T follicular helper cell (primary cell): ENCODE data around the gene FSTL4.

ENCODE experiments used
- DNase-seq: peaks from one replicate; pipeline ENCODE4 v3.0.0-alpha.2; 2020; ENCODE audit warnings: low read depth

Gene FSTL4

GRCh38 chr5:133514456-133514855 is 97.9 kb downstream of the FSTL4 start:
- DNase-seq, result no peak

GRCh38 chr5:133512896-133513295 is 99.4 kb downstream of the FSTL4 start:
- DNase-seq, result no peak

GRCh38 chr5:133511653-133512235 is 100.6 kb downstream of the FSTL4 start:
- DNase-seq, result no peak

- DNase-seq, result no peak
Measured at GRCh38 chr5:133510634-133511262, 101.6 kb downstream of the FSTL4 start.

- no peak for DNase-seq
Measured at GRCh38 chr5:133509742-133510079, 102.6 kb downstream of the FSTL4 start.

- no peak for DNase-seq
Measured at GRCh38 chr5:133508845-133509741, 103.2 kb downstream of the FSTL4 start.

- DNase-seq, result no peak
Measured at GRCh38 chr5:133508331-133508730, 104.0 kb downstream of the FSTL4 start.

- DNase-seq, result no peak
Measured at GRCh38 chr5:133506181-133506580, 106.2 kb downstream of the FSTL4 start.

GRCh38 chr5:133503511-133503910 is 108.8 kb downstream of the FSTL4 start:
- no peak for DNase-seq

- DNase-seq, result no peak
Measured at GRCh38 chr5:133499895-133500294, 112.4 kb downstream of the FSTL4 start.

GRCh38 chr5:133497608-133498348 is 114.6 kb downstream of the FSTL4 start:
- DNase-seq, result no peak

GRCh38 chr5:133496631-133497030 is 115.7 kb downstream of the FSTL4 start:
- DNase-seq, result no peak

- no peak for DNase-seq
Measured at GRCh38 chr5:133494923-133495246, 117.5 kb downstream of the FSTL4 start.

GRCh38 chr5:133494232-133494922 is 118.0 kb downstream of the FSTL4 start:
- DNase-seq, result no peak

- DNase-seq, result no peak
Measured at GRCh38 chr5:133489632-133490031, 122.7 kb downstream of the FSTL4 start.

GRCh38 chr5:133487093-133487492 is 125.2 kb downstream of the FSTL4 start:
- DNase-seq, result no peak

- DNase-seq, result no peak
Measured at GRCh38 chr5:133485468-133485867, 126.9 kb downstream of the FSTL4 start.

GRCh38 chr5:133483406-133484090 is 128.8 kb downstream of the FSTL4 start:
- DNase-seq, result no peak

- no peak for DNase-seq
Measured at GRCh38 chr5:133482028-133482427, 130.3 kb downstream of the FSTL4 start.

- no peak for DNase-seq
Measured at GRCh38 chr5:133480866-133481265, 131.5 kb downstream of the FSTL4 start.

- no peak for DNase-seq
Measured at GRCh38 chr5:133480366-133480765, 132.0 kb downstream of the FSTL4 start.
